GM23338 (cell line): ENCODE results near the gene SORT1. TPM values are rescaled to one million over a fixed set of nuclear protein-coding genes. Genes with fewer than 3 reads are reported as not detected.

Experiments used
- ATAC-seq: fragments of 200-7000 bp; cut with Tn5 transposase; 3 replicates; pipeline ENCODE4 v1.9.1; 2020
- DNase-seq: peaks from one replicate; pipeline ENCODE4 v3.0.0-alpha.2; 2015; ENCODE audit warnings: low spot score
- H2AFZ ChIP-seq: fragments of 200-600 bp; sonication (generic); 2 replicates; pipeline ENCODE4 v1.8.0; 2016; ENCODE audit warnings: antibody characterized with exemption, mild to moderate bottlenecking, moderate library complexity
- H3F3A ChIP-seq: fragments of 200-600 bp; sonication (generic); replicated peaks from 2 replicates; pipeline ENCODE4 v1.8.0; 2017; ENCODE audit warnings: antibody characterized with exemption, mixed run types, low read depth
- H3K27ac ChIP-seq: fragments of 200-600 bp; sonication (generic); 2 replicates; pipeline ENCODE4 v1.6.1; 2016; ENCODE audit warnings: low read depth
- H3K27me3 ChIP-seq: fragments of 200-600 bp; sonication (generic); 2 replicates; pipeline ENCODE4 v1.8.0; 2016; ENCODE audit warnings: mild to moderate bottlenecking, mixed run types, moderate library complexity; ENCODE audit not compliant: insufficient read depth
- H3K36me3 ChIP-seq: fragments of 200-600 bp; sonication (generic); 2 replicates; pipeline ENCODE4 v1.8.0; 2016; ENCODE audit warnings: mild to moderate bottlenecking; ENCODE audit not compliant: insufficient read depth
- H3K4me1 ChIP-seq: fragments of 200-600 bp; sonication (generic); 2 replicates; pipeline ENCODE4 v1.8.0; 2016; ENCODE audit warnings: mild to moderate bottlenecking, moderate library complexity; ENCODE audit not compliant: insufficient read depth
- H3K4me2 ChIP-seq: fragments of 200-600 bp; sonication (generic); 2 replicates; pipeline ENCODE4 v1.7.1; 2017; ENCODE audit warnings: mixed run types
- H3K4me3 ChIP-seq: fragments of 200-600 bp; sonication (generic); 2 replicates; pipeline ENCODE4 v1.6.1; 2016; ENCODE audit warnings: mixed run types
- H3K79me2 ChIP-seq: fragments of 200-600 bp; sonication (generic); replicated peaks from 2 replicates; pipeline ENCODE4 v1.8.0; 2017; ENCODE audit warnings: mild to moderate bottlenecking; ENCODE audit not compliant: insufficient read depth
- H3K9me2 ChIP-seq: fragments of 200-600 bp; sonication (generic); 2 replicates; pipeline ENCODE4 v1.8.0; 2017; ENCODE audit not compliant: insufficient read depth
- H4K20me1 ChIP-seq: fragments of 200-600 bp; sonication (generic); replicated peaks from 2 replicates; pipeline ENCODE4 v1.8.0; 2017; ENCODE audit warnings: mild to moderate bottlenecking; ENCODE audit not compliant: insufficient read depth
- H3K27ac Mint-ChIP-seq: 2 replicates; pipeline ENCODE4 v1.8.0; 2020; ENCODE audit warnings: inconsistent platforms, mild to moderate bottlenecking, moderate library complexity, mixed read lengths
- H3K27me3 Mint-ChIP-seq: 3 replicates; pipeline ENCODE4 v1.8.0; 2022; ENCODE audit warnings: low read depth, mild to moderate bottlenecking, moderate library complexity, mixed read lengths, inconsistent platforms; ENCODE audit not compliant: insufficient read depth, poor library complexity
- H3K36me3 Mint-ChIP-seq: 3 replicates; pipeline ENCODE4 v1.8.0; 2021; ENCODE audit warnings: low read depth, mild to moderate bottlenecking, inconsistent platforms, moderate library complexity, mixed read lengths
- H3K4me1 Mint-ChIP-seq: 3 replicates; pipeline ENCODE4 v1.8.0; 2020; ENCODE audit warnings: mild to moderate bottlenecking, inconsistent platforms, mixed read lengths
- H3K4me3 Mint-ChIP-seq: 3 replicates; pipeline ENCODE4 v1.8.0; 2021; ENCODE audit warnings: moderate library complexity, mild to moderate bottlenecking, inconsistent platforms, mixed read lengths
- H3K9me3 Mint-ChIP-seq: 3 replicates; pipeline ENCODE4 v1.8.0; 2020; ENCODE audit warnings: moderate library complexity, mild to moderate bottlenecking, inconsistent platforms, mixed read lengths
- CREB1 ChIP-seq: fragments of 250-450 bp; sonication (Bioruptor Pico); IDR thresholded peaks from 2 replicates; pipeline ENCODE4 v1.5.0; 2020; ENCODE audit warnings: low read depth, mild to moderate bottlenecking, moderate library complexity
- EZH2 ChIP-seq: fragments of 200-600 bp; sonication (generic); IDR thresholded peaks from one replicate; pipeline ENCODE4 v1.8.0; 2017; ENCODE audit warnings: antibody characterized with exemption, mild to moderate bottlenecking, low read depth; ENCODE audit not compliant: unreplicated experiment
- EZH2phosphoT487 ChIP-seq: fragments of 200-600 bp; sonication (generic); IDR thresholded peaks from one replicate; pipeline ENCODE4 v1.8.1; 2018; ENCODE audit warnings: antibody characterized with exemption; ENCODE audit not compliant: unreplicated experiment
- JUNB ChIP-seq: IDR thresholded peaks from one replicate; pipeline ENCODE4 v1.6.1; 2016; ENCODE audit warnings: antibody characterized with exemption; ENCODE audit not compliant: unreplicated experiment
- NANOG ChIP-seq: IDR thresholded peaks from 2 replicates; pipeline ENCODE4 v1.6.1; 2016; ENCODE audit warnings: antibody characterized with exemption, borderline replicate concordance
- POLR2AphosphoS5 ChIP-seq: IDR thresholded peaks from 2 replicates; pipeline ENCODE4 v1.6.1; 2016; ENCODE audit warnings: antibody characterized with exemption, low read depth
- STAT1 ChIP-seq: IDR thresholded peaks from one replicate; pipeline ENCODE4 v1.6.1; 2016; ENCODE audit warnings: antibody characterized with exemption; ENCODE audit not compliant: unreplicated experiment
- ZNF114 ChIP-seq: fragments of 250-450 bp; sonication (Bioruptor Pico); IDR thresholded peaks from 2 replicates; pipeline ENCODE4 v1.5.0; 2020; ENCODE audit warnings: mild to moderate bottlenecking, moderate library complexity
- ZNF331 ChIP-seq: fragments of 250-450 bp; sonication (Bioruptor Pico); IDR thresholded peaks from 2 replicates; pipeline ENCODE4 v1.5.0; 2020; ENCODE audit warnings: low read depth, mild to moderate bottlenecking, moderate library complexity
- polyA plus RNA-seq: library from polyadenylated mRNA; unstranded; fragments of >200 nt; fragmentation: Nextera tagmentation; extraction: Ambion mirVana; gene quantifications from 2 replicates; pipeline ENCODE4 v1.2.1, GENCODE V29; 2016
- total RNA-seq: library from RNA; depleted of rRNA; stranded (reverse); fragments of >200 nt; shearing (Covaris generic); gene quantifications from 2 replicates; pipeline ENCODE4 v1.2.3, GENCODE V29; 2014
- TF ChIP-seq, protein P1 (sequence below): fragments of 250-450 bp; sonication (Bioruptor Pico); IDR thresholded peaks from 2 replicates; pipeline ENCODE4 v1.5.0; 2020; ENCODE audit warnings: mild to moderate bottlenecking, moderate library complexity
- TF ChIP-seq, protein P2 (sequence below): IDR thresholded peaks from one replicate; pipeline ENCODE4 v1.6.1; 2018; ENCODE audit warnings: antibody characterized with exemption; ENCODE audit not compliant: unreplicated experiment
- TF ChIP-seq, protein P3 (sequence below), 2 experiments: fragments of 200-600 bp in 1 of 2; sonication (generic) in 1 of 2; conservative IDR thresholded peaks; 2 replicates each; pipeline versions ENCODE4 v1.5.1 to v1.6.1; 2016 to 2017; ENCODE audit warnings: antibody characterized with exemption in 2 of 2, low read depth in 2 of 2, mild to moderate bottlenecking in 2 of 2, moderate library complexity in 1 of 2
- TF ChIP-seq, protein P4 (sequence below): IDR thresholded peaks from 2 replicates; pipeline ENCODE4 v1.6.1; 2016; ENCODE audit warnings: antibody characterized with exemption

The SORT1 gene
- total and polyA plus RNA-seq, 2 experiments from 2014 or later, result 10.9 to 55.4 TPM

DNA sequence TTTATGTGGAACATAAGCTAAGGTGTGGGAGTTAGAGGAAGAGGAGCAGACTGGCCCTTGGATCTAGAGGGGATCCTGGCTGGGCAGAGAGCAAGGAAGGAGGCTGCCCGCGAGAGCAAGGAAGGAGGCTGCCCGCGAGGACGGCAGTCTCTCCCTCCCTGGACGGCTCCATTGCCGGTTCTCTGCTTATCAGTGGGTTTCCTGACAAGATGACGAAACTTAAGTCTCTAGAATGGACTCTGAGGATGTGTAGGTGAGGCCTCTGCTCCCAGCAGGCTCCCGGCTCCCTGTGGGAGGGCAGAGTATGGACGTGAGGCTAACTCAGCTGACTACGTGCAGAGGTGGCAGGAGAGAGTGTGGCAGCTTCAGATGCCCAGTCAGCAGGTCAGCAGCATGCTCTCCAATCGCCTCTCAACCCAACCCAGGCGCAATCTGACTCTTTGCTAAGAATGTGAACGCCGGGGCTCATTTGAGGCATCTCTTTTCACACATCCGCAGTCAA, 97.0 kb downstream of the SORT1 start:
- no peak overlapping the region for H3K27ac Mint-ChIP-seq
- H3K36me3 Mint-ChIP-seq, result no peaks in the 10 kb centered on the region
- TF ChIP-seq, protein P1, sequence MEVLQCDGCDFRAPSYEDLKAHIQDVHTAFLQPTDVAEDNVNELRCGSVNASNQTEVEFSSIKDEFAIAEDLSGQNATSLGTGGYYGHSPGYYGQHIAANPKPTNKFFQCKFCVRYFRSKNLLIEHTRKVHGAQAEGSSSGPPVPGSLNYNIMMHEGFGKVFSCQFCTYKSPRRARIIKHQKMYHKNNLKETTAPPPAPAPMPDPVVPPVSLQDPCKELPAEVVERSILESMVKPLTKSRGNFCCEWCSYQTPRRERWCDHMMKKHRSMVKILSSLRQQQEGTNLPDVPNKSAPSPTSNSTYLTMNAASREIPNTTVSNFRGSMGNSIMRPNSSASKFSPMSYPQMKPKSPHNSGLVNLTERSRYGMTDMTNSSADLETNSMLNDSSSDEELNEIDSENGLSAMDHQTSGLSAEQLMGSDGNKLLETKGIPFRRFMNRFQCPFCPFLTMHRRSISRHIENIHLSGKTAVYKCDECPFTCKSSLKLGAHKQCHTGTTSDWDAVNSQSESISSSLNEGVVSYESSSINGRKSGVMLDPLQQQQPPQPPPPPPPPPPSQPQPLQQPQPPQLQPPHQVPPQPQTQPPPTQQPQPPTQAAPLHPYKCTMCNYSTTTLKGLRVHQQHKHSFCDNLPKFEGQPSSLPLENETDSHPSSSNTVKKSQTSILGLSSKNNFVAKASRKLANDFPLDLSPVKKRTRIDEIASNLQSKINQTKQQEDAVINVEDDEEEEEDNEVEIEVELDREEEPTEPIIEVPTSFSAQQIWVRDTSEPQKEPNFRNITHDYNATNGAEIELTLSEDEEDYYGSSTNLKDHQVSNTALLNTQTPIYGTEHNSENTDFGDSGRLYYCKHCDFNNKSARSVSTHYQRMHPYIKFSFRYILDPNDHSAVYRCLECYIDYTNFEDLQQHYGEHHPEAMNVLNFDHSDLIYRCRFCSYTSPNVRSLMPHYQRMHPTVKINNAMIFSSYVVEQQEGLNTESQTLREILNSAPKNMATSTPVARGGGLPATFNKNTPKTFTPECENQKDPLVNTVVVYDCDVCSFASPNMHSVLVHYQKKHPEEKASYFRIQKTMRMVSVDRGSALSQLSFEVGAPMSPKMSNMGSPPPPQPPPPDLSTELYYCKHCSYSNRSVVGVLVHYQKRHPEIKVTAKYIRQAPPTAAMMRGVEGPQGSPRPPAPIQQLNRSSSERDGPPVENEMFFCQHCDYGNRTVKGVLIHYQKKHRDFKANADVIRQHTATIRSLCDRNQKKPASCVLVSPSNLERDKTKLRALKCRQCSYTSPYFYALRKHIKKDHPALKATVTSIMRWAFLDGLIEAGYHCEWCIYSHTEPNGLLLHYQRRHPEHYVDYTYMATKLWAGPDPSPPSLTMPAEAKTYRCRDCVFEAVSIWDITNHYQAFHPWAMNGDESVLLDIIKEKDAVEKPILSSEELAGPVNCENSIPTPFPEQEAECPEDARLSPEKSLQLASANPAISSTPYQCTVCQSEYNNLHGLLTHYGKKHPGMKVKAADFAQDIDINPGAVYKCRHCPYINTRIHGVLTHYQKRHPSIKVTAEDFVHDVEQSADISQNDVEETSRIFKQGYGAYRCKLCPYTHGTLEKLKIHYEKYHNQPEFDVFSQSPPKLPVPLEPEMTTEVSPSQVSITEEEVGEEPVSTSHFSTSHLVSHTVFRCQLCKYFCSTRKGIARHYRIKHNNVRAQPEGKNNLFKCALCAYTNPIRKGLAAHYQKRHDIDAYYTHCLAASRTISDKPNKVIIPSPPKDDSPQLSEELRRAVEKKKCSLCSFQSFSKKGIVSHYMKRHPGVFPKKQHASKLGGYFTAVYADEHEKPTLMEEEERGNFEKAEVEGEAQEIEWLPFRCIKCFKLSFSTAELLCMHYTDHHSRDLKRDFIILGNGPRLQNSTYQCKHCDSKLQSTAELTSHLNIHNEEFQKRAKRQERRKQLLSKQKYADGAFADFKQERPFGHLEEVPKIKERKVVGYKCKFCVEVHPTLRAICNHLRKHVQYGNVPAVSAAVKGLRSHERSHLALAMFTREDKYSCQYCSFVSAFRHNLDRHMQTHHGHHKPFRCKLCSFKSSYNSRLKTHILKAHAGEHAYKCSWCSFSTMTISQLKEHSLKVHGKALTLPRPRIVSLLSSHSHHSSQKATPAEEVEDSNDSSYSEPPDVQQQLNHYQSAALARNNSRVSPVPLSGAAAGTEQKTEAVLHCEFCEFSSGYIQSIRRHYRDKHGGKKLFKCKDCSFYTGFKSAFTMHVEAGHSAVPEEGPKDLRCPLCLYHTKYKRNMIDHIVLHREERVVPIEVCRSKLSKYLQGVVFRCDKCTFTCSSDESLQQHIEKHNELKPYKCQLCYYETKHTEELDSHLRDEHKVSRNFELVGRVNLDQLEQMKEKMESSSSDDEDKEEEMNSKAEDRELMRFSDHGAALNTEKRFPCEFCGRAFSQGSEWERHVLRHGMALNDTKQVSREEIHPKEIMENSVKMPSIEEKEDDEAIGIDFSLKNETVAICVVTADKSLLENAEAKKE (CRISPR knock-in tag), result no peak
- TF ChIP-seq POLR2AphosphoS5 (no peak), EZH2phosphoT487 (no peak), EZH2 (no peak), STAT1 (no peak), ZNF331 (CRISPR knock-in tag) (no peak), NANOG (no peak), ZNF114 (CRISPR knock-in tag) (no peak), JUNB (no peak), CREB1 (no peak)
- TF ChIP-seq, protein P2, sequence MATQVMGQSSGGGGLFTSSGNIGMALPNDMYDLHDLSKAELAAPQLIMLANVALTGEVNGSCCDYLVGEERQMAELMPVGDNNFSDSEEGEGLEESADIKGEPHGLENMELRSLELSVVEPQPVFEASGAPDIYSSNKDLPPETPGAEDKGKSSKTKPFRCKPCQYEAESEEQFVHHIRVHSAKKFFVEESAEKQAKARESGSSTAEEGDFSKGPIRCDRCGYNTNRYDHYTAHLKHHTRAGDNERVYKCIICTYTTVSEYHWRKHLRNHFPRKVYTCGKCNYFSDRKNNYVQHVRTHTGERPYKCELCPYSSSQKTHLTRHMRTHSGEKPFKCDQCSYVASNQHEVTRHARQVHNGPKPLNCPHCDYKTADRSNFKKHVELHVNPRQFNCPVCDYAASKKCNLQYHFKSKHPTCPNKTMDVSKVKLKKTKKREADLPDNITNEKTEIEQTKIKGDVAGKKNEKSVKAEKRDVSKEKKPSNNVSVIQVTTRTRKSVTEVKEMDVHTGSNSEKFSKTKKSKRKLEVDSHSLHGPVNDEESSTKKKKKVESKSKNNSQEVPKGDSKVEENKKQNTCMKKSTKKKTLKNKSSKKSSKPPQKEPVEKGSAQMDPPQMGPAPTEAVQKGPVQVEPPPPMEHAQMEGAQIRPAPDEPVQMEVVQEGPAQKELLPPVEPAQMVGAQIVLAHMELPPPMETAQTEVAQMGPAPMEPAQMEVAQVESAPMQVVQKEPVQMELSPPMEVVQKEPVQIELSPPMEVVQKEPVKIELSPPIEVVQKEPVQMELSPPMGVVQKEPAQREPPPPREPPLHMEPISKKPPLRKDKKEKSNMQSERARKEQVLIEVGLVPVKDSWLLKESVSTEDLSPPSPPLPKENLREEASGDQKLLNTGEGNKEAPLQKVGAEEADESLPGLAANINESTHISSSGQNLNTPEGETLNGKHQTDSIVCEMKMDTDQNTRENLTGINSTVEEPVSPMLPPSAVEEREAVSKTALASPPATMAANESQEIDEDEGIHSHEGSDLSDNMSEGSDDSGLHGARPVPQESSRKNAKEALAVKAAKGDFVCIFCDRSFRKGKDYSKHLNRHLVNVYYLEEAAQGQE, result no peak
- TF ChIP-seq, protein P3, sequence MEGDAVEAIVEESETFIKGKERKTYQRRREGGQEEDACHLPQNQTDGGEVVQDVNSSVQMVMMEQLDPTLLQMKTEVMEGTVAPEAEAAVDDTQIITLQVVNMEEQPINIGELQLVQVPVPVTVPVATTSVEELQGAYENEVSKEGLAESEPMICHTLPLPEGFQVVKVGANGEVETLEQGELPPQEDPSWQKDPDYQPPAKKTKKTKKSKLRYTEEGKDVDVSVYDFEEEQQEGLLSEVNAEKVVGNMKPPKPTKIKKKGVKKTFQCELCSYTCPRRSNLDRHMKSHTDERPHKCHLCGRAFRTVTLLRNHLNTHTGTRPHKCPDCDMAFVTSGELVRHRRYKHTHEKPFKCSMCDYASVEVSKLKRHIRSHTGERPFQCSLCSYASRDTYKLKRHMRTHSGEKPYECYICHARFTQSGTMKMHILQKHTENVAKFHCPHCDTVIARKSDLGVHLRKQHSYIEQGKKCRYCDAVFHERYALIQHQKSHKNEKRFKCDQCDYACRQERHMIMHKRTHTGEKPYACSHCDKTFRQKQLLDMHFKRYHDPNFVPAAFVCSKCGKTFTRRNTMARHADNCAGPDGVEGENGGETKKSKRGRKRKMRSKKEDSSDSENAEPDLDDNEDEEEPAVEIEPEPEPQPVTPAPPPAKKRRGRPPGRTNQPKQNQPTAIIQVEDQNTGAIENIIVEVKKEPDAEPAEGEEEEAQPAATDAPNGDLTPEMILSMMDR (conservative IDR thresholded peaks at IDR 0.05; ENCODE audit: low read depth in 2 of 2), result no peak
- TF ChIP-seq, protein P4, sequence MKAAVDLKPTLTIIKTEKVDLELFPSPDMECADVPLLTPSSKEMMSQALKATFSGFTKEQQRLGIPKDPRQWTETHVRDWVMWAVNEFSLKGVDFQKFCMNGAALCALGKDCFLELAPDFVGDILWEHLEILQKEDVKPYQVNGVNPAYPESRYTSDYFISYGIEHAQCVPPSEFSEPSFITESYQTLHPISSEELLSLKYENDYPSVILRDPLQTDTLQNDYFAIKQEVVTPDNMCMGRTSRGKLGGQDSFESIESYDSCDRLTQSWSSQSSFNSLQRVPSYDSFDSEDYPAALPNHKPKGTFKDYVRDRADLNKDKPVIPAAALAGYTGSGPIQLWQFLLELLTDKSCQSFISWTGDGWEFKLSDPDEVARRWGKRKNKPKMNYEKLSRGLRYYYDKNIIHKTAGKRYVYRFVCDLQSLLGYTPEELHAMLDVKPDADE, result no peak
- no peaks in the 10 kb centered on the region for H3K36me3 ChIP-seq
- H3K79me2 ChIP-seq, result no peaks in the 10 kb centered on the region
- H3K27ac ChIP-seq, result no peak overlapping the region
- H3K9me3 Mint-ChIP-seq, result no peaks in the 10 kb centered on the region
- DNase-seq, result no peak
- H3K4me1 Mint-ChIP-seq, result peaks cover 10% of the 10 kb centered on the region
- H3K4me3 ChIP-seq, result no peak overlapping the region
- no peak for ATAC-seq
- H3K4me3 Mint-ChIP-seq, result no peak overlapping the region
- no peaks in the 10 kb centered on the region for H3F3A ChIP-seq
- H3K27me3 Mint-ChIP-seq, result peaks cover 8% of the 10 kb centered on the region
- no peaks in the 10 kb centered on the region for H3K27me3 ChIP-seq
- no peak overlapping the region for H3K4me2 ChIP-seq
- H3K4me1 ChIP-seq, result 0 out of 2 replicates have a peak, but pooled peaks cover under 1% of the 10 kb centered on the region
- no peaks in the 10 kb centered on the region for H4K20me1 ChIP-seq
- peak overlapping the region; percentile 59; the same call in 1 of the 2 replicates for H2AFZ ChIP-seq
- no peaks in the 10 kb centered on the region for H3K9me2 ChIP-seq
